GM19043 (cell line): ENCODE measurements around the gene RILP.

ENCODE experiments used
- ATAC-seq: cut with Tn5 transposase; IDR thresholded peaks from one replicate; pipeline ENCODE4 v1.9.1; 2021; ENCODE audit warnings: low read depth; ENCODE audit not compliant: unreplicated experiment

Gene RILP

GRCh38 chr17:1605681-1606351 is 43.9 kb downstream of the RILP start:
- no peak for ATAC-seq

- ATAC-seq: no peak
Observed at GRCh38 chr17:1604831-1605528, 44.7 kb downstream of the RILP start.

GRCh38 chr17:1601571-1601970 is 48.1 kb downstream of the RILP start:
- ATAC-seq: no peak

GRCh38 chr17:1598399-1599095 is 51.1 kb downstream of the RILP start:
- ATAC-seq: no peak

GRCh38 chr17:1597861-1598342 is 51.8 kb downstream of the RILP start:
- no peak for ATAC-seq
